HG02970 (cell line): Measurements from ENCODE around the gene TOR3A.
A peak's percentile ranks its signal among the peaks of the same experiment; 100 is the strongest.
"Not testable (repeated sequence)": the region's sequence is repeated elsewhere in the genome, so short reads cannot be mapped to it uniquely, and the experiment has no call there.

ENCODE experiments used
- ATAC-seq: cut with Tn5 transposase; IDR thresholded peaks from one replicate; pipeline ENCODE4 v1.9.1; 2021; ENCODE audit warnings: mild to moderate bottlenecking, moderate library complexity, moderate number of reproducible peaks; ENCODE audit not compliant: unreplicated experiment, low FRiP score

Gene TOR3A, protein sequence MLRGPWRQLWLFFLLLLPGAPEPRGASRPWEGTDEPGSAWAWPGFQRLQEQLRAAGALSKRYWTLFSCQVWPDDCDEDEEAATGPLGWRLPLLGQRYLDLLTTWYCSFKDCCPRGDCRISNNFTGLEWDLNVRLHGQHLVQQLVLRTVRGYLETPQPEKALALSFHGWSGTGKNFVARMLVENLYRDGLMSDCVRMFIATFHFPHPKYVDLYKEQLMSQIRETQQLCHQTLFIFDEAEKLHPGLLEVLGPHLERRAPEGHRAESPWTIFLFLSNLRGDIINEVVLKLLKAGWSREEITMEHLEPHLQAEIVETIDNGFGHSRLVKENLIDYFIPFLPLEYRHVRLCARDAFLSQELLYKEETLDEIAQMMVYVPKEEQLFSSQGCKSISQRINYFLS

DNA sequence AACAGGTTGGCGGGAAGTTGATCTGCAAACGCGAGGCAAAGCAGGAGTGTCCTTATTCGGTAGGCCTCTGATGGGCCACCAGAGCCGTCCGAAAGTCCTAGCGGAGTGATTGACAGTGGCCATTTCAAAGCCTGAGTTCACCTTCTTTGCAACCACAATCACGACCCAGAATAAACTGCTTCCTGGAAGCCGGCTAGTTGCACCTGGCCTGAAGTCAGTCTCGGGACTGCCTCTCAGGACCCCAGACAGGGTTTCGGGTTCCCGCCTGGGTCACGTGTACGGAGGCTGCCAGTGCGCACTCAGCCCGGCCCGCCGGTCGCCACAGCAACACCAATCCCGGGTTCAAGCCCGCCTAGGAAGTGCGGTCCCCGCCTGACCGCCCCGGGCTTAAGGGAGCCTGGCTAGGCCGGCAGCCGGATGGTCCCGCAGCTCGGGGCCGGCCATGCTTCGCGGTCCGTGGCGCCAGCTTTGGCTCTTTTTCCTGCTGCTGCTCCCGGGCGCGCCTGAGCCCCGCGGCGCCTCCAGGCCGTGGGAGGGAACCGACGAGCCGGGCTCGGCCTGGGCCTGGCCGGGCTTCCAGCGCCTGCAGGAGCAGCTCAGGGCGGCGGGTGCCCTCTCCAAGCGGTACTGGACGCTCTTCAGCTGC, at the start of gene TOR3A:
Gene TOR3A, plus strand, starts transcription at position 384 of the 646 bp plus-strand sequence. Its CDS starts 59 bp downstream, at position 443.
- ATAC-seq: peak; percentile 82

DNA sequence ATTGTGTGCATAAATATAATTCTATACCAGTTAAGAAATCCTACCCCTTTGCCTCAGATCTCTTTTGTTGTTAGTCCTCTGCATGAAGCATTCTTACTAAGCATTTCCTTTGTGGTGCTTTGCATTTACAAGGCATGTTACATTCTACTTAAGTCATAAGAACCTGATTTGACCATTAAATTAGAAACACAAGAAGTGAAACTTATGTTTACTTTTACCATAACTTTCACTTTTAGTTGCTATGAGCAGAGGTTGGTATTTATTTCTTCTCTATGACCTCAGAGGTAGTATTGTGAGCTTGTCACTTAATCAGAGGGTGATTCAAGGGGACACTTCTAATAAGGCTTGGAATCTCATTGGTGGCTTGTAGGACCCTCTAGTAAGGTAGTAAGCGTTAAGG, 47.1 kb upstream of the TOR3A start:
- peak; percentile 79 for ATAC-seq

DNA sequence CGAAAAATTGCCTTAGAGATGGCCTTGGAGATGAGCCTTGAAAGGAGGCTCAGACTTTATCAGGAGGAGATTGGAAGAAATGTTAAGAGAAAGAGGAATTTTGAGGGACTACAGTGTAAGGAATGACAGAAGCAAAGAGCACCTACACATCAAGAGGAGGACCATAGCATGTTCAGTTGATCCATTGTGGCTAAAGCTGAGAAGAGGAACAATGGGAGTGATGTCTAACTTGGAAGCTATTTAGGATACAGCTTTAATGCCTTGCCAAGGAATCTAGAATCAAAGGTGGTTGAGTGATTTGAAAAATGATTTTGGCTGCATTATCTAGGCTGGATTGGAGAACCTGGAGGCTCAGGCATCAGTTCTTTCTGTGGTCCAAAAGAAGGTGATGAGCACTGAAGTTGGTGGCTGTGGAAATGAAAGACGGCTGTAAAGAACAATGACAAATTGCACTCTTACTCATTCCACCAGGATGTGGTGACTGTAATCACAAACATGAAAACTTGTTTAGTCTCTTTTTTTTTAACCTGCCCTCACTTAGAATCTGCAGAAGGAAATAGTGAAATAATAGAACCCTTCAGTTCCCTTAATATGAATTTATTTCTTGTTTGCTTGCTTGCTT, 44.9 kb upstream of the TOR3A start:
- ATAC-seq: no peak

DNA sequence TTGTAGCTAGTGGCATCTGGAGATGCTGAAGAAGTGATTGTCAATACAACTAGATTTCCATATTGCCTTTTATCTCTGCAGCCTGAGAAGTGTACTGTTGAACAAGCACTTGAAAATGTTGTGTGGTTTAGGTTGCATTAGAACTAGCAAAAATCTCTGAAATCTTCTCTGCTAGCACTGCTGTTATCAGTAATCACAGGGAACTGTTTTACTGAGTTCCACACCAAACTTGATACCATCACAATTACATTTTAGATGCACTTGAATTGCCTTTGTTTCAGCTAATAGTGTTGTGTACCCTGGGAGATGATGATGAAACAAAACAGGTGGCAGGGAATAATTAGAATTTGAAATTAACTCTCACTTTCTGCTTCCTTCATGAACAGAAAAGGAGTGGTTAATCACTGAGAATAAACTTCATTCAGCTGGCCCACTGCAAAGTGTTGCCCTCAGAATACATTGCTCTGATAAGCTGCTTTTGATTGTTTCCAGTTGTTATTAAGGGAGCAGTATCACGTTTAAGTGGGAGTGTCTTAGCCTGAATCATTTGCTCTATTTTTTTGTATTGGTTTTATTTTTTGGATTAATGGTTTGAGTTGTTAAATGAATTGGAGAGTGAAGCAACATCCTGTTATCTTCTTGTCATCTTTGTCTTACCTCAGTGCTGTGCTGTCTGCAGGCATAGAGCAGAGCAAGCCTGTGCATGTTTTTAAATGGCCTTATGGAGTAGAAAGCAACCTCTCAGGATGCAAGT, 43.2 kb upstream of the TOR3A start:
- ATAC-seq: no peak

DNA sequence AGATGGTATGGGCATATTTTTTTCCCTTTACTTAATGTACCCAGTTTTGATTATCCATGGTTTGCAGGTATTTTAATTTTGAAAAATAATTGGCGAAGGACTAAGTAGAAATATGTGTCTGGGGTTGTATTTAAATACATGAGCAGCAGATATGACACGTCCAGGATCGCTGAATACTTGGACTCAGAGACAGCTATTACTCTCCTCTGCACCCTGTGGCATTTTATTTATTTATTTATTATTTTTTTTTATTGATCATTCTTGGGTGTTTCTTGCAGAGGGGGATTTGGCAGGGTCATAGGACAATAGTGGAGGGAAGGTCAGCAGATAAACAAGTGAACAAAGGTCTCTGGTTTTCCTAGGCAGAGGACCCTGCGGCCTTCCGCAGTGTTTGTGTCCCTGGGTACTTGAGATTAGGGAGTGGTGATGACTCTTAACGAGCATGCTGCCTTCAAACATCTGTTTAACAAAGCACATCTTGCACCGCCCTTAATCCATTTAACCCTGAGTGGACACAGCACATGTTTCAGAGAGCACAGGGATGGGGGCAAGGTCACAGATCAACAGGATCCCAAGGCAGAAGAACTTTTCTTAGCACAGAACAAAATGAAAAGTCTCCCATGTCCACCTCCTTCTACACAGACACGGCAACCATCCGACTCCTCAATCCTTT, 42.2 kb upstream of the TOR3A start:
- ATAC-seq: not testable (repeated sequence)

DNA sequence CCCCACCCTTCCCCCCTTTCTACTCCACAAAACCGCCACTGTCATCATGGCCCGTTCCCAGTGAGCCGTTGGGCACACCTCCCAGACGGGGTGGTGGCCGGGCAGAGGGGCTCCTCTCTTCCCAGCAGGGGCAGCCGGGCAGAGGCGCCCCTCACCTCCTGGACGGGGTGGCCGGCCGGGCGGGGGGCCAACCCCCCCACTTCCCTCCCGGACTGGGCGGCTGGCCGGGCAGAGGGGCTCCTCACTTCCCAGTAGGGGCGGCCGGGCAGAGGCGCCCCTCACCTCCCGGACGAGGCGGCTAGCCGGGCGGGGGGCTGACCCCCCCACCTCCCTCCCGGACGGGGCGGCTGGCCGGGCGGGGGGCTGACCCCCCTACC, 41.7 kb upstream of the TOR3A start:
- ATAC-seq: not testable (repeated sequence)

DNA sequence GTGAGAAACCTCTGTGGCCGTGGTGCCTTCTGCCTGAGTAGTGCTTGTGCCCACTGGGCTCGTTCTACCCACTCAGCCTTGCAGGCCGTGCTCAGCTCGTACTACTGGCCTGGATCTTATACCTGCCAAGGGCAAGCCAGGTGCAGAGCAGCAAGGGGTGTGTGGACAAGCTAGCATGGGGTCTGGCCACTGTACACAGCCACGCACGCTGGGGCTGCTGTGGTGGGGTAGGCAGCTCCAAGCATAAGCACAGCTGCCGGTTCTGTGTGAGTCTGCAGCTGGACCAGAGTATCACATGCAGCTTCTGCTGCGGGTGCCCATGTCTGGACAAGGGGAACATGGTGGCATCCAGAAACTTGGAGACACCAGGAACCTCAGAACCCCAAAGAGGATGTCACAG, 39.8 kb upstream of the TOR3A start:
- ATAC-seq: no peak

DNA sequence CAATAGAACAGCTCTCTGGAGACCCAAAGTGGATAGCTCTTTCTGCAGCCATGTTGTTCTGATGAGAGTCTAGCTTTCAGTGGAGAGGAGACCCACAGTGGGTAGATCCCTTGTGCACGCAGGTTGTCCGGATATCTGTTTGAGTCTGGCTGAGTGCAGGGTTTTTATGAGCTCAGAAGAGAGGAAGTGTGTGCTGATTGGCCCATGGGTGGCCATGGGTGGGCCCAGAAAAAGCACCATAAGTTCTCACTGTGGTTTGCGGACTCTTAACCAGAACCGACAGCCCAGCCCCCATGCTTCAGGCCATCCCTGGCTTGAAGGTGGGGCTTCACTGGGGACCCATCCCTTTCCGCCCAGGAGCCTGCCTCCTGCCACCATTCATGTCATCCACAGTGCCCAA, 39.2 kb upstream of the TOR3A start:
- no peak for ATAC-seq

DNA sequence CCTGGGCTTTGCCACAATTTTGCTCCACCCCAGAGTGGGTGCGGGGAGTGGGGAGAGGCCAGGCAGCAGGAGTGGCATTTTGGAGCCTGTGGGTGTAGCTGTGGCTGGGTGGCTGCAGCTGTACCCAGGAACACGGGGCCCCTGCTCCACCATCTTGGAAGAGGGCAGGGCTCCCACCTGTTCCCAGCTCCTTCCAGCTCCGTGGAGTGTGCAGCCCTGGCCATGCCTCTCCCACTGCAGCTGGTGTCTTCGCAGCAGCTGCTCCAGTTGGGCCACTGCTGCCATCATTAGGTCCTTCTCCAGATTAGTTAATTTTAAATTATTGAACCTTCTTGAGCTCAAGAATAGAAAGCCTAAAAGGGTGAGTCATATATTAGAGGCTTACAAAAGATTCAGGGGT, 38.6 kb upstream of the TOR3A start:
- no peak for ATAC-seq

DNA sequence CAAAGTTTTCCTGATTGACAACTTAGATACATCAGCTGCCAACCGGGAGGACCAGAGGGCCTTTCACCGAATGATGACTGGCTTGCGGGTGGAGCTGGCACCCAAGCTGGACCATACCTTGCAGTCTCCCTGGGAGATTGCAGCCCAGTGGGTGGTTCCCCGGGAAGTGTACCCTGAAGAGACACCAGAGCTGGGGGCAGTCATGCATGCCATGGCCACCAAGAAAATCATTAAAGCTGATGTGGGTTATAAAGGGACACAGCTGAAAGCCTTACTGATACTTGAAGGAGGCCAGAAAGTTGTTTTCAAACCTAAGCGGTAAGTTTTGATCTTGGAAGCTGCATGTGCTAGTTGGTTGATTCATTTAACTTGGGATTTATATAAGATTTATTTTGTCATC, 38.0 kb upstream of the TOR3A start:
- ATAC-seq: no peak

DNA sequence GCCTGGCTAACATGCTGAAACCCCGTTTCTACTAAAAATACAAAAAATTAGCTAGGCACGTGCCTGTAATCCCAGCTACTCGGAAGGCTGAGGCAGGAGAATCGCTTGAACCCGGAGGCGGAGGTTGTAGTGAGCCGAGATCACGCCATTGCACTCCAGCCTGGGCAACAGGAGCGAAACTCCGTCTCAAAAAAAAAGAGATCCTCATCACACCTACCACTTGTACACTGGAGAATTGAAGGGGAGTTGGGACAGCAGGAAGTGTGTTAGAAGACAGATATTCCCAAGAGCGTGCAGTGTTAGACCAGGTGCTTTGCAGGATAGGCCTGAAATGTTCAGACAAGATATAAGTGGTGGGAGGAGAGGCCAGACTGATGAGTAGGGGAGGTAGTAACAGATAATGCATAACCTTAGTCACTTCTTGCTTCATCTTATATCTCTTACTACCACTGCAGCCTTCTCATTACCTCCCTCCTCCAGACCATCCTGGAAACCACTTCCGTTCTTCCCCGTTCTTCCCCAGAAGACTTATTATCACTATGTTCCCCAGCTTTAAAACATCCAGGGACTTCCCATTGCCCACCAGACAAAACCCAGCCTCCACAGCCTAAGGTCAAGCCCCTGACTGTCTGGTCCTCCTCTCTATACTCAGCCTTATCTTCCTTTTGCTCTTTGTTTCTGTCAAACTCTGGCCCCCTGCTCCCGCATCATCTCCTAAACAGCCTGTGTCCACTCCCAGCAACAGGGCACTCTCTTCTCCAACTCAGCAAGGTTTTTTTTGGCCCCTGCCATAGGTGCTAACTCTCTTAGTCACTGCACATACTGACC, 34.8 kb upstream of the TOR3A start:
- ATAC-seq: no peak

DNA sequence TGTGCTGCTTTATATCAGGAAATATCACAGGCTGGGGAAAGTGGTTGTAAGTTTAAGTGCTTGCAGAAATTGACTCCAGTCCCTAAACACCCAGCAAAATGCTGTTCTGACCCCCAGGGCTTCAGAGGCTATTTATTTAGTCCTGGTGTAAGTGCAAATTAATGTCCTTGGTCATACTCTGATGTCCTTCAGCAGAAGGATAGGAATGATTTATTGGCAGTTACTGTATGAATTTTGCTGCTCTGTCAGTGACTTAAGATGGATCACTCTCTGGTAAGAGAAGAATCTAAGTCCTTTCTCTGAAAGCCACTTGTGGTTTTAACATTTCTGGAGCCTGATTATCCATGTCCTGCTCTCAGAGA, 34.3 kb upstream of the TOR3A start:
- no peak for ATAC-seq

DNA sequence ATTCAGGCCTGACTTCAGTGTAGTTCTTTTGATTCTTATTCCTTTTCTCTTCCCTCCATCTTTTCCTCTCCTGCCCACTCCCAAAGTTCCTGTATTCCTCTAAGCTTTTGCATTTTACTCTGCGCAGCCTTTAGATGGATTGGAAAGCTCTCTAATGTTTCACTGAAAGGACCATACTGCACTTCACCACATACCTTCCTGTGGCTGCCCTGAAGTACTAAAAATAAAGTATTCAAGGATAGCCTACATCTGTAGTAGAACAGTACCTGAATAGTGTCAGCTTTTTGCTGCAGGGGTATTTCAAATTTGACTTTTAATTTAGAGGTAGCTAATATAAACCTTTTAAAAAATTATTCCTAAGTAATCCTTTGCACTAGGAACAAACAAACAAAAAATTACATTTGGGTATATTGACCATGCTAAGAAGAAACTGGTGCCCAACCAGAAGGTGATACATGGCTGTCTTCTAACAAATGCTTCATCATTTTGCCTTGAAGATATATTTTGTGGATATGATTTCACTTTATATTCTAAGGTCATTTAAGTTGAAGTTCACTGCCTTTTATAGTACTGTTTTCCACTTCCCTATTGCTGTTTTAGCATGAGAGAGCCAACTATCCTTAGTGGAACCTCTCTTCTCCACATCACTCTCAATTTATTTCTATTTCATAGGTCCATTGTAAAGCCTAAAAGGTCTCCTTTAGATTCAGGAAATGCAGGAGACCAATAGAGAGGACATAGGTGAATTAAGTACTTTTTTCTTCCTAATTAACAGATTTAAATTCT, 33.3 kb upstream of the TOR3A start:
- ATAC-seq: no peak

DNA sequence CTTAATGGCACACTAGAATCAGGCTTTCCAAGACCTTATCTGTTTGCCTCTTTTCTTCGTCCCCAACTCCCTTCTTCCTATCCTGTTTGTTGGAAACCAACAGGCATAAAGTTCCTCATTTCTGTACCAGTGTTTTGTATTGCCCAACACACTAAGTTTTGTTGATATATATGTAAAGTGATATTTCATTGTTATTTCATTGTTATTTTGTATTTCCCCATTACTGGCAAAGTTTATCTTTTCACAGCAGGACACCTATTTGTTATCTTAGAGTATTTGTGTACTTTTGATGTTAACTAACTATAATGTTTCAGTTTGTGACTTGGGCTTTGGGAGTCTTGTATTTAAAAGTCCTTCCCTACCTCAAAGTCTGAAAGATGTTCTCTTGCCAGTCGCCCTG, 29.1 kb upstream of the TOR3A start:
- no peak for ATAC-seq

DNA sequence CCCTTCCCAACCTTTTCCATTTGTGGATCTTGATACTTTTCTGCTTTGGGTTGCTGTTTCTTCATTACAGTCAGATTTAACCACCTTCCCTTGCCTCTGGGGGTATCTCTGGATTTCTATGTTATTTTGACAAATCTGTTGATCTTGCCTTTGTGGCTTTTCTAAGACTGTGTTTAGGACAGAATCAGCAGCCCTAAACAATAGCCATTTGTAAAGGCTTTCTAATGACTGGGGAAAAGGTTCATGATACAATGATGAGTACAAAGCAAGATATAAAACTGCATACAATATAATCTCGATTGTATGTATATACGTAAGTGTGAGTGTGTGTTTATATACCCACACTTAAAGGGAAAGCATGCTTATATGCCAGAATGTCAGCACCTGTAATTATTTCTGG, 28.4 kb upstream of the TOR3A start:
- ATAC-seq: no peak

DNA sequence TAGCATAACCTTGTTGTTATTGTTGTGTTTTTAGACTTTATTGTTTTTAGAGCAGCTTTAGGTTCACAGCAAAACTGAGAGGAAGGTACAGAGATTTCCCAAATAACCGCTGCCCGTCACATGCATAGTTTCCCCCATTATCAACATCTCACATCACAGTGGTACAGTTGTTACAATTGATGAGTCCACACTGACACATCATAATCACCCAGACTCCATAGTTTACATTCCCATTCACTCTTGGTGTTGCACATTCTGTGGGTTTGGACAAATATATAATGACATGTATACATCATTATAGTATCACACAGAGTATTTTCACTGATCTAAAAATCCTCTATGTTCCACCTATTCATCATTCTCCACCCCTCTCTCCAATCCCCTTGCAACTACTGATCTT, 25.9 kb upstream of the TOR3A start:
- ATAC-seq: no peak

DNA sequence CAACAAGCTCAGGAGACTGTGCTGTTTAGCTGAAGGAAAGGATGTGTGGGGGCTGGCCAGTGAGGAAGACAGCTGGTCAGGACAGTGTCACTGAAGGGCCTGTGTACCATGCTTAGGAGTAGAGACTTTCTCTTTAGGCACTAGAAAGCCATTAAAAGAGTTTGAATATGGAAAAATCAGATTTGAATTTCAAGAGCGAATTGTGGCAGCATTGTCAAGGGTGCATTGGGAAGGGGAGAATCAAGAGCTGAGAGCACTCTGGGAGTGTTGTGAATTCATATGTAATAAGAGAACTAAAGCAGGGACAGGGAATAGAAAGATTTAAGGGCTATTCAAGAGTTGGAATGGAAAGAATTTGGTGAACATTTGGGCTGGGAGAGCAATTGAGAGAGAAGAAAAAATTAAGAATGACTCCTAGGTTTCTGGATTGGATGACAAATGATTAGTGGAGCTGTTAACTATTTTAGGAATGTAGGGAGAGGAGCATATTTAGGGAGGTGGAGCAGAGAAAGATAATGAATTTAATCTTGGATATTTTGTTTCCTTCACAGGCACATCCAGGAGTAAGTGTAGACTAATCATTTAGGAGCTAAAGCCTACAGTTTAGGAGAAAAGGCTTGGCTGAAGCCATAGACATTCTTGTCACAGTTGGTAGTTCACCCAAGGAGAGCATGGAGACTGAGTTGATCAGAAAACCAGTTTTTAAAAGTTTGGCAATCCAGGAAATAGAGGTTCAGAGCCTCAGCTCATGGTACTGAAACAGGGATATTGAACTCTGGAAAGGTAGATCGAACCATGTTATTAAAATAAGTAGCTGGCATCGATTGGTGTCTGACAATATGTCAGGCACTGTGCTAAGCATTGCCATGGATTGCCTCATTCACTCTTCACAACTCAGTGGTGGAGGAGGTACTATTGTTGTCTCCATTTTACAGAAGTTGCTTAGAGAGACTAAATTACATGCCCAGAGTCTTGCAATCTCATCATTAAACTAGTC, 23.1 kb upstream of the TOR3A start:
- no peak for ATAC-seq
